GM23338 (cell line): ENCODE results near the gene SLC38A10. TPM values are rescaled to one million over a fixed set of nuclear protein-coding genes. Genes with fewer than 3 reads are reported as not detected.

Experiments used
- ATAC-seq: fragments of 200-7000 bp; cut with Tn5 transposase; 3 replicates; pipeline ENCODE4 v1.9.1; 2020
- DNase-seq: peaks from one replicate; pipeline ENCODE4 v3.0.0-alpha.2; 2015; ENCODE audit warnings: low spot score
- H2AFZ ChIP-seq: fragments of 200-600 bp; sonication (generic); 2 replicates; pipeline ENCODE4 v1.8.0; 2016; ENCODE audit warnings: antibody characterized with exemption, mild to moderate bottlenecking, moderate library complexity
- H3F3A ChIP-seq: fragments of 200-600 bp; sonication (generic); replicated peaks from 2 replicates; pipeline ENCODE4 v1.8.0; 2017; ENCODE audit warnings: antibody characterized with exemption, mixed run types, low read depth
- H3K27ac ChIP-seq: fragments of 200-600 bp; sonication (generic); 2 replicates; pipeline ENCODE4 v1.6.1; 2016; ENCODE audit warnings: low read depth
- H3K27me3 ChIP-seq: fragments of 200-600 bp; sonication (generic); 2 replicates; pipeline ENCODE4 v1.8.0; 2016; ENCODE audit warnings: mild to moderate bottlenecking, mixed run types, moderate library complexity; ENCODE audit not compliant: insufficient read depth
- H3K36me3 ChIP-seq: fragments of 200-600 bp; sonication (generic); 2 replicates; pipeline ENCODE4 v1.8.0; 2016; ENCODE audit warnings: mild to moderate bottlenecking; ENCODE audit not compliant: insufficient read depth
- H3K4me1 ChIP-seq: fragments of 200-600 bp; sonication (generic); 2 replicates; pipeline ENCODE4 v1.8.0; 2016; ENCODE audit warnings: mild to moderate bottlenecking, moderate library complexity; ENCODE audit not compliant: insufficient read depth
- H3K4me2 ChIP-seq: fragments of 200-600 bp; sonication (generic); 2 replicates; pipeline ENCODE4 v1.7.1; 2017; ENCODE audit warnings: mixed run types
- H3K4me3 ChIP-seq: fragments of 200-600 bp; sonication (generic); 2 replicates; pipeline ENCODE4 v1.6.1; 2016; ENCODE audit warnings: mixed run types
- H3K79me2 ChIP-seq: fragments of 200-600 bp; sonication (generic); replicated peaks from 2 replicates; pipeline ENCODE4 v1.8.0; 2017; ENCODE audit warnings: mild to moderate bottlenecking; ENCODE audit not compliant: insufficient read depth
- H3K9me2 ChIP-seq: fragments of 200-600 bp; sonication (generic); 2 replicates; pipeline ENCODE4 v1.8.0; 2017; ENCODE audit not compliant: insufficient read depth
- H4K20me1 ChIP-seq: fragments of 200-600 bp; sonication (generic); replicated peaks from 2 replicates; pipeline ENCODE4 v1.8.0; 2017; ENCODE audit warnings: mild to moderate bottlenecking; ENCODE audit not compliant: insufficient read depth
- H3K27ac Mint-ChIP-seq: 2 replicates; pipeline ENCODE4 v1.8.0; 2020; ENCODE audit warnings: inconsistent platforms, mild to moderate bottlenecking, moderate library complexity, mixed read lengths
- H3K27me3 Mint-ChIP-seq: 3 replicates; pipeline ENCODE4 v1.8.0; 2022; ENCODE audit warnings: low read depth, mild to moderate bottlenecking, moderate library complexity, mixed read lengths, inconsistent platforms; ENCODE audit not compliant: insufficient read depth, poor library complexity
- H3K36me3 Mint-ChIP-seq: 3 replicates; pipeline ENCODE4 v1.8.0; 2021; ENCODE audit warnings: low read depth, mild to moderate bottlenecking, inconsistent platforms, moderate library complexity, mixed read lengths
- H3K4me1 Mint-ChIP-seq: 3 replicates; pipeline ENCODE4 v1.8.0; 2020; ENCODE audit warnings: mild to moderate bottlenecking, inconsistent platforms, mixed read lengths
- H3K4me3 Mint-ChIP-seq: 3 replicates; pipeline ENCODE4 v1.8.0; 2021; ENCODE audit warnings: moderate library complexity, mild to moderate bottlenecking, inconsistent platforms, mixed read lengths
- H3K9me3 Mint-ChIP-seq: 3 replicates; pipeline ENCODE4 v1.8.0; 2020; ENCODE audit warnings: moderate library complexity, mild to moderate bottlenecking, inconsistent platforms, mixed read lengths
- CREB1 ChIP-seq: fragments of 250-450 bp; sonication (Bioruptor Pico); IDR thresholded peaks from 2 replicates; pipeline ENCODE4 v1.5.0; 2020; ENCODE audit warnings: low read depth, mild to moderate bottlenecking, moderate library complexity
- EZH2 ChIP-seq: fragments of 200-600 bp; sonication (generic); IDR thresholded peaks from one replicate; pipeline ENCODE4 v1.8.0; 2017; ENCODE audit warnings: antibody characterized with exemption, mild to moderate bottlenecking, low read depth; ENCODE audit not compliant: unreplicated experiment
- EZH2phosphoT487 ChIP-seq: fragments of 200-600 bp; sonication (generic); IDR thresholded peaks from one replicate; pipeline ENCODE4 v1.8.1; 2018; ENCODE audit warnings: antibody characterized with exemption; ENCODE audit not compliant: unreplicated experiment
- JUNB ChIP-seq: IDR thresholded peaks from one replicate; pipeline ENCODE4 v1.6.1; 2016; ENCODE audit warnings: antibody characterized with exemption; ENCODE audit not compliant: unreplicated experiment
- NANOG ChIP-seq: IDR thresholded peaks from 2 replicates; pipeline ENCODE4 v1.6.1; 2016; ENCODE audit warnings: antibody characterized with exemption, borderline replicate concordance
- POLR2AphosphoS5 ChIP-seq: IDR thresholded peaks from 2 replicates; pipeline ENCODE4 v1.6.1; 2016; ENCODE audit warnings: antibody characterized with exemption, low read depth
- STAT1 ChIP-seq: IDR thresholded peaks from one replicate; pipeline ENCODE4 v1.6.1; 2016; ENCODE audit warnings: antibody characterized with exemption; ENCODE audit not compliant: unreplicated experiment
- ZNF114 ChIP-seq: fragments of 250-450 bp; sonication (Bioruptor Pico); IDR thresholded peaks from 2 replicates; pipeline ENCODE4 v1.5.0; 2020; ENCODE audit warnings: mild to moderate bottlenecking, moderate library complexity
- ZNF331 ChIP-seq: fragments of 250-450 bp; sonication (Bioruptor Pico); IDR thresholded peaks from 2 replicates; pipeline ENCODE4 v1.5.0; 2020; ENCODE audit warnings: low read depth, mild to moderate bottlenecking, moderate library complexity
- polyA plus RNA-seq: library from polyadenylated mRNA; unstranded; fragments of >200 nt; fragmentation: Nextera tagmentation; extraction: Ambion mirVana; gene quantifications from 2 replicates; pipeline ENCODE4 v1.2.1, GENCODE V29; 2016
- total RNA-seq: library from RNA; depleted of rRNA; stranded (reverse); fragments of >200 nt; shearing (Covaris generic); gene quantifications from 2 replicates; pipeline ENCODE4 v1.2.3, GENCODE V29; 2014
- TF ChIP-seq, protein P1 (sequence below): fragments of 250-450 bp; sonication (Bioruptor Pico); IDR thresholded peaks from 2 replicates; pipeline ENCODE4 v1.5.0; 2020; ENCODE audit warnings: mild to moderate bottlenecking, moderate library complexity
- TF ChIP-seq, protein P2 (sequence below): IDR thresholded peaks from one replicate; pipeline ENCODE4 v1.6.1; 2018; ENCODE audit warnings: antibody characterized with exemption; ENCODE audit not compliant: unreplicated experiment

The SLC38A10 gene
- total and polyA plus RNA-seq, 2 experiments from 2014 or later: 17.1 to 55.8 TPM

- Histone ChIP-seq H3F3A (peaks cover 13% of the 10 kb centered on the region), H3K4me2 (peak overlapping the region; percentile 97), H3K79me2 (peaks cover 5% of the 10 kb centered on the region), H3K36me3 (no peaks in the 10 kb centered on the region), H4K20me1 (0 out of 2 replicates have a peak, but pooled peaks cover 5% of the 10 kb centered on the region), H2AFZ (no peak overlapping the region), H3K27me3 (peaks cover 59% of the 10 kb centered on the region), H3K4me3 (0 out of 2 replicates have a peak overlapping the region, but pooled peaks have one; percentile 26), H3K4me1 (peaks cover 47% of the 10 kb centered on the region), H3K27ac (no peak overlapping the region), H3K9me2 (no peaks in the 10 kb centered on the region)
- H3K9me3 Mint-ChIP-seq: no peaks in the 10 kb centered on the region; the same call in 2 of the 3 replicates
- peaks cover 35% of the 10 kb centered on the region for H3K4me1 Mint-ChIP-seq
- no peaks in the 10 kb centered on the region for H3K36me3 Mint-ChIP-seq
- peak; percentile 4 for ATAC-seq
- peak overlapping the region; percentile 10; the same call in 1 of the 3 replicates for H3K4me3 Mint-ChIP-seq
- DNase-seq: no peak
- H3K27me3 Mint-ChIP-seq: peaks cover 60% of the 10 kb centered on the region
- H3K27ac Mint-ChIP-seq: no peak overlapping the region
- no peak for TF ChIP-seq EZH2
These were observed 44.6 kb upstream of the SLC38A10 start for GRCh38 chr17:81339534-81340296.

DNA sequence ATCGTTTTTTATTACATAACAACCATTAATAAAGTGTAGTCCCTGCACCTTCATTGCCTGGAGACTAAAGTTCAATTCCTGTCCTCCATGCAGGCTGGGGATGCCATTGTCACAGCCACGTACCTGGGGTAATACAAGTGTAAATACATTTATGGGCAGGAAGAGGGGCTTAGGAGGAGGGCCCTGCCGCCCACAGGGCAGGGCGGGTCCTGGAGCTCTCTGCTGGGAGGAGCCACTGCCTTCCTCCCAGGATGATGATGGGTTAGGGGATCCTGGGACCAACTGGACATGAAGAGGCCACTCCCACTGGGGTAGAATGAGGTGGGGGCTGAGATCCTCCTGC is 44.1 kb upstream of the SLC38A10 start:
- Mint-ChIP-seq H3K27ac (no peak overlapping the region), H3K4me1 (peaks cover 29% of the 10 kb centered on the region), H3K9me3 (no peaks in the 10 kb centered on the region; the same call in 2 of the 3 replicates), H3K36me3 (no peaks in the 10 kb centered on the region), H3K4me3 (peak overlapping the region; percentile 10; the same call in 1 of the 3 replicates), H3K27me3 (peaks cover 55% of the 10 kb centered on the region)
- H3F3A ChIP-seq: peaks cover 7% of the 10 kb centered on the region
- H3K9me2 ChIP-seq: no peaks in the 10 kb centered on the region
- H3K4me2 ChIP-seq: peak overlapping the region; percentile 97; the same call in 1 of the 2 replicates
- peaks cover 42% of the 10 kb centered on the region for H3K4me1 ChIP-seq
- peaks cover 54% of the 10 kb centered on the region for H3K27me3 ChIP-seq
- peak; percentile 5; the same call in 2 of the 3 replicates for ATAC-seq
- no peak for DNase-seq
- H3K4me3 ChIP-seq: no peak overlapping the region
- no peak overlapping the region for H2AFZ ChIP-seq
- no peaks in the 10 kb centered on the region for H4K20me1 ChIP-seq
- no peak overlapping the region for H3K27ac ChIP-seq
- H3K79me2 ChIP-seq: peaks cover 5% of the 10 kb centered on the region
- H3K36me3 ChIP-seq: no peaks in the 10 kb centered on the region
- no peak for TF ChIP-seq EZH2
- TF ChIP-seq CREB1 (CRISPR knock-in tag): no peak
- TF ChIP-seq JUNB: no peak
- TF ChIP-seq, protein P1, sequence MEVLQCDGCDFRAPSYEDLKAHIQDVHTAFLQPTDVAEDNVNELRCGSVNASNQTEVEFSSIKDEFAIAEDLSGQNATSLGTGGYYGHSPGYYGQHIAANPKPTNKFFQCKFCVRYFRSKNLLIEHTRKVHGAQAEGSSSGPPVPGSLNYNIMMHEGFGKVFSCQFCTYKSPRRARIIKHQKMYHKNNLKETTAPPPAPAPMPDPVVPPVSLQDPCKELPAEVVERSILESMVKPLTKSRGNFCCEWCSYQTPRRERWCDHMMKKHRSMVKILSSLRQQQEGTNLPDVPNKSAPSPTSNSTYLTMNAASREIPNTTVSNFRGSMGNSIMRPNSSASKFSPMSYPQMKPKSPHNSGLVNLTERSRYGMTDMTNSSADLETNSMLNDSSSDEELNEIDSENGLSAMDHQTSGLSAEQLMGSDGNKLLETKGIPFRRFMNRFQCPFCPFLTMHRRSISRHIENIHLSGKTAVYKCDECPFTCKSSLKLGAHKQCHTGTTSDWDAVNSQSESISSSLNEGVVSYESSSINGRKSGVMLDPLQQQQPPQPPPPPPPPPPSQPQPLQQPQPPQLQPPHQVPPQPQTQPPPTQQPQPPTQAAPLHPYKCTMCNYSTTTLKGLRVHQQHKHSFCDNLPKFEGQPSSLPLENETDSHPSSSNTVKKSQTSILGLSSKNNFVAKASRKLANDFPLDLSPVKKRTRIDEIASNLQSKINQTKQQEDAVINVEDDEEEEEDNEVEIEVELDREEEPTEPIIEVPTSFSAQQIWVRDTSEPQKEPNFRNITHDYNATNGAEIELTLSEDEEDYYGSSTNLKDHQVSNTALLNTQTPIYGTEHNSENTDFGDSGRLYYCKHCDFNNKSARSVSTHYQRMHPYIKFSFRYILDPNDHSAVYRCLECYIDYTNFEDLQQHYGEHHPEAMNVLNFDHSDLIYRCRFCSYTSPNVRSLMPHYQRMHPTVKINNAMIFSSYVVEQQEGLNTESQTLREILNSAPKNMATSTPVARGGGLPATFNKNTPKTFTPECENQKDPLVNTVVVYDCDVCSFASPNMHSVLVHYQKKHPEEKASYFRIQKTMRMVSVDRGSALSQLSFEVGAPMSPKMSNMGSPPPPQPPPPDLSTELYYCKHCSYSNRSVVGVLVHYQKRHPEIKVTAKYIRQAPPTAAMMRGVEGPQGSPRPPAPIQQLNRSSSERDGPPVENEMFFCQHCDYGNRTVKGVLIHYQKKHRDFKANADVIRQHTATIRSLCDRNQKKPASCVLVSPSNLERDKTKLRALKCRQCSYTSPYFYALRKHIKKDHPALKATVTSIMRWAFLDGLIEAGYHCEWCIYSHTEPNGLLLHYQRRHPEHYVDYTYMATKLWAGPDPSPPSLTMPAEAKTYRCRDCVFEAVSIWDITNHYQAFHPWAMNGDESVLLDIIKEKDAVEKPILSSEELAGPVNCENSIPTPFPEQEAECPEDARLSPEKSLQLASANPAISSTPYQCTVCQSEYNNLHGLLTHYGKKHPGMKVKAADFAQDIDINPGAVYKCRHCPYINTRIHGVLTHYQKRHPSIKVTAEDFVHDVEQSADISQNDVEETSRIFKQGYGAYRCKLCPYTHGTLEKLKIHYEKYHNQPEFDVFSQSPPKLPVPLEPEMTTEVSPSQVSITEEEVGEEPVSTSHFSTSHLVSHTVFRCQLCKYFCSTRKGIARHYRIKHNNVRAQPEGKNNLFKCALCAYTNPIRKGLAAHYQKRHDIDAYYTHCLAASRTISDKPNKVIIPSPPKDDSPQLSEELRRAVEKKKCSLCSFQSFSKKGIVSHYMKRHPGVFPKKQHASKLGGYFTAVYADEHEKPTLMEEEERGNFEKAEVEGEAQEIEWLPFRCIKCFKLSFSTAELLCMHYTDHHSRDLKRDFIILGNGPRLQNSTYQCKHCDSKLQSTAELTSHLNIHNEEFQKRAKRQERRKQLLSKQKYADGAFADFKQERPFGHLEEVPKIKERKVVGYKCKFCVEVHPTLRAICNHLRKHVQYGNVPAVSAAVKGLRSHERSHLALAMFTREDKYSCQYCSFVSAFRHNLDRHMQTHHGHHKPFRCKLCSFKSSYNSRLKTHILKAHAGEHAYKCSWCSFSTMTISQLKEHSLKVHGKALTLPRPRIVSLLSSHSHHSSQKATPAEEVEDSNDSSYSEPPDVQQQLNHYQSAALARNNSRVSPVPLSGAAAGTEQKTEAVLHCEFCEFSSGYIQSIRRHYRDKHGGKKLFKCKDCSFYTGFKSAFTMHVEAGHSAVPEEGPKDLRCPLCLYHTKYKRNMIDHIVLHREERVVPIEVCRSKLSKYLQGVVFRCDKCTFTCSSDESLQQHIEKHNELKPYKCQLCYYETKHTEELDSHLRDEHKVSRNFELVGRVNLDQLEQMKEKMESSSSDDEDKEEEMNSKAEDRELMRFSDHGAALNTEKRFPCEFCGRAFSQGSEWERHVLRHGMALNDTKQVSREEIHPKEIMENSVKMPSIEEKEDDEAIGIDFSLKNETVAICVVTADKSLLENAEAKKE (CRISPR knock-in tag): no peak
- TF ChIP-seq STAT1: no peak
- no peak for TF ChIP-seq EZH2phosphoT487
- TF ChIP-seq NANOG: no peak
- no peak for TF ChIP-seq ZNF331
- no peak for TF ChIP-seq ZNF114 (CRISPR knock-in tag)
- TF ChIP-seq POLR2AphosphoS5: no peak
- TF ChIP-seq, protein P2, sequence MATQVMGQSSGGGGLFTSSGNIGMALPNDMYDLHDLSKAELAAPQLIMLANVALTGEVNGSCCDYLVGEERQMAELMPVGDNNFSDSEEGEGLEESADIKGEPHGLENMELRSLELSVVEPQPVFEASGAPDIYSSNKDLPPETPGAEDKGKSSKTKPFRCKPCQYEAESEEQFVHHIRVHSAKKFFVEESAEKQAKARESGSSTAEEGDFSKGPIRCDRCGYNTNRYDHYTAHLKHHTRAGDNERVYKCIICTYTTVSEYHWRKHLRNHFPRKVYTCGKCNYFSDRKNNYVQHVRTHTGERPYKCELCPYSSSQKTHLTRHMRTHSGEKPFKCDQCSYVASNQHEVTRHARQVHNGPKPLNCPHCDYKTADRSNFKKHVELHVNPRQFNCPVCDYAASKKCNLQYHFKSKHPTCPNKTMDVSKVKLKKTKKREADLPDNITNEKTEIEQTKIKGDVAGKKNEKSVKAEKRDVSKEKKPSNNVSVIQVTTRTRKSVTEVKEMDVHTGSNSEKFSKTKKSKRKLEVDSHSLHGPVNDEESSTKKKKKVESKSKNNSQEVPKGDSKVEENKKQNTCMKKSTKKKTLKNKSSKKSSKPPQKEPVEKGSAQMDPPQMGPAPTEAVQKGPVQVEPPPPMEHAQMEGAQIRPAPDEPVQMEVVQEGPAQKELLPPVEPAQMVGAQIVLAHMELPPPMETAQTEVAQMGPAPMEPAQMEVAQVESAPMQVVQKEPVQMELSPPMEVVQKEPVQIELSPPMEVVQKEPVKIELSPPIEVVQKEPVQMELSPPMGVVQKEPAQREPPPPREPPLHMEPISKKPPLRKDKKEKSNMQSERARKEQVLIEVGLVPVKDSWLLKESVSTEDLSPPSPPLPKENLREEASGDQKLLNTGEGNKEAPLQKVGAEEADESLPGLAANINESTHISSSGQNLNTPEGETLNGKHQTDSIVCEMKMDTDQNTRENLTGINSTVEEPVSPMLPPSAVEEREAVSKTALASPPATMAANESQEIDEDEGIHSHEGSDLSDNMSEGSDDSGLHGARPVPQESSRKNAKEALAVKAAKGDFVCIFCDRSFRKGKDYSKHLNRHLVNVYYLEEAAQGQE: no peak
